WERI-Rb-1 (cell line): ENCODE data around the gene NSUN6.
"Not testable (repeated sequence)": the region's sequence is repeated elsewhere in the genome, so short reads cannot be mapped to it uniquely, and the experiment has no call there.

Experiments
- DNase-seq: peaks from one replicate; pipeline ENCODE4 v3.0.0-alpha.2; 2020
- H3K27ac ChIP-seq: fragments of 250-450 bp; sonication (Bioruptor Pico); 2 replicates; pipeline ENCODE4 v1.5.1; 2020; ENCODE audit warnings: mild to moderate bottlenecking, moderate library complexity
- H3K27me3 ChIP-seq: fragments of 250-450 bp; sonication (Bioruptor Pico); 2 replicates; pipeline ENCODE4 v1.5.1; 2021; ENCODE audit warnings: mild to moderate bottlenecking, low read depth, moderate library complexity; ENCODE audit not compliant: insufficient read depth, severe bottlenecking
- H3K36me3 ChIP-seq: fragments of 250-450 bp; sonication (Bioruptor Pico); 2 replicates; pipeline ENCODE4 v1.5.1; 2020; ENCODE audit warnings: mild to moderate bottlenecking, moderate library complexity
- H3K4me3 ChIP-seq: 2 replicates; pipeline ENCODE4 v1.5.1; 2011; ENCODE audit warnings: low read depth, mild to moderate bottlenecking, control low read depth, low read length
- H3K9me3 ChIP-seq: fragments of 250-450 bp; sonication (Bioruptor Pico); 2 replicates; pipeline ENCODE4 v1.5.1; 2021; ENCODE audit warnings: mild to moderate bottlenecking, moderate library complexity; ENCODE audit not compliant: severe bottlenecking
- TF ChIP-seq, protein P1 (sequence below): IDR thresholded peaks from 2 replicates; pipeline ENCODE4 v1.5.1; 2011; ENCODE audit warnings: low read depth, mild to moderate bottlenecking, control low read depth, inconsistent platforms, low read length

NSUN6 gene

DNA sequence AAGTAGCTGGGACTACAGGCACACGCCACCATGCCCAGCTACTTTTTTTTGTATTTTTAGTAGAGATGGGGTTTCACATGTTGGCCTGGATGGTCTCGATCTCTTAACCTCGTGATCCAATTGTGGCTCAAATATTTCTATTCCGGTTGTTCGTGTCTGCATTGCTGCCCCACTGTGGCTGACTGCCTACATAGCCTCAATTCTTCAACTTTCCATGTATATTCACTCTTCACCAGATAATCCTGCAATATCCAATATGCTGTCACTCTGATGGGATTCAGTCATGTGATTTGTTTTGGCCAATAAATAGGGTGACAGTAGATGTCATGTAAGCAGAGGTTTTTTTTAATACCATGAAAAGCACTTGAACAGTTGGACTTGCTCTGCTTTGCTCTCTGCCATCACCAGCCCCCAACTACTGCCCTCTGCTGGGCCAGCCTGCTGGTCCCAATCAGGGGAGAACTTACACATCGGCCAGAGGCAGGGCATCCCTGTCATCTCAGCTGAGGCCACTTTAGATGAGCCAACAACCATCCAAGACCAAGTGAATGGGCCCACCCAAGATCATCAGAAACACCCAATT, 56.7 kb downstream of the NSUN6 start:
- DNase-seq: peak; percentile 18
- Histone ChIP-seq H3K27me3 (no peaks in the 10 kb centered on the region), H3K4me3 (no peak overlapping the region), H3K27ac (no peak overlapping the region), H3K9me3 (no peaks in the 10 kb centered on the region), H3K36me3 (no peaks in the 10 kb centered on the region)
- TF ChIP-seq, protein P1, sequence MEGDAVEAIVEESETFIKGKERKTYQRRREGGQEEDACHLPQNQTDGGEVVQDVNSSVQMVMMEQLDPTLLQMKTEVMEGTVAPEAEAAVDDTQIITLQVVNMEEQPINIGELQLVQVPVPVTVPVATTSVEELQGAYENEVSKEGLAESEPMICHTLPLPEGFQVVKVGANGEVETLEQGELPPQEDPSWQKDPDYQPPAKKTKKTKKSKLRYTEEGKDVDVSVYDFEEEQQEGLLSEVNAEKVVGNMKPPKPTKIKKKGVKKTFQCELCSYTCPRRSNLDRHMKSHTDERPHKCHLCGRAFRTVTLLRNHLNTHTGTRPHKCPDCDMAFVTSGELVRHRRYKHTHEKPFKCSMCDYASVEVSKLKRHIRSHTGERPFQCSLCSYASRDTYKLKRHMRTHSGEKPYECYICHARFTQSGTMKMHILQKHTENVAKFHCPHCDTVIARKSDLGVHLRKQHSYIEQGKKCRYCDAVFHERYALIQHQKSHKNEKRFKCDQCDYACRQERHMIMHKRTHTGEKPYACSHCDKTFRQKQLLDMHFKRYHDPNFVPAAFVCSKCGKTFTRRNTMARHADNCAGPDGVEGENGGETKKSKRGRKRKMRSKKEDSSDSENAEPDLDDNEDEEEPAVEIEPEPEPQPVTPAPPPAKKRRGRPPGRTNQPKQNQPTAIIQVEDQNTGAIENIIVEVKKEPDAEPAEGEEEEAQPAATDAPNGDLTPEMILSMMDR: peak; percentile 54

DNA sequence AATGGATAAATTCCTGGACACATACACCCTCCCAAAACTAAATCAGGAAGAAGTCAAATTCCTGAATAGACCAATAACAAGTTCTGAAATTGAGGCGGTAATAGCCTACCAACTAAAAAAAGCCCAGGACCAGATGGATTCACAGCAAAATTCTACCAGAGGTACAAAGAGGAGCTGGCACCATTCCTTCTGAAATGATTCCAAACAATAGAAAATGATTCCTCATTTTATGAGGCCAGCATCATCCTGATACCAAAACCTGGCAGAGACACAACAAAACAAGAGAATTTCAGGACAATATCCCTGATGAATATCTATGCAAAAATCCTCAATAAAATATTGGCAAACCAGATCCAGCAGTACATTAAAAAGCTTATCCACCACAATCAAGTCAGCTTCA, 60.2 kb downstream of the NSUN6 start:
- not testable (repeated sequence) for H3K36me3 ChIP-seq, H3K4me3 ChIP-seq, H3K27me3 ChIP-seq, H3K27ac ChIP-seq, DNase-seq, H3K9me3 ChIP-seq

DNA sequence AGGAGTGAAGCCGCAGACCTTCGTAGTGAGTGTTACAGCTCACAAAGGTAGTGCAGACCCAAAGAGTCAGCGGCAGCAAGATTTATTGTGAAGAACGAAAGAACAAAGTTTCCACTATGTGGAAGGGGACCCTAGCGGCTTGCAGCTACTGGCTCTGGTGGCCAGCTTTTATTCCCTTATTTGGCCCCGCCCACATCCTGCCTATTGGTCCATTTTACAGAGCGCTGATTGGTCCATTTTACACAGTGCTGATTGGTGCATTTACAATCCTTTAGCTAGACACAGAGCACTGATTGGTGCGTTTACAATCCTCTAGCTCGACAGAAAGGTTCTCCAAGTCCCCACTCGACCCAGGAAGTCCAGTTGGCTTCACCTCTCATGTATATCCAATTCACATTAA, 64.8 kb downstream of the NSUN6 start:
- H3K27ac ChIP-seq, DNase-seq, H3K4me3 ChIP-seq, H3K27me3 ChIP-seq, H3K36me3 ChIP-seq, H3K9me3 ChIP-seq: not testable (repeated sequence)

DNA sequence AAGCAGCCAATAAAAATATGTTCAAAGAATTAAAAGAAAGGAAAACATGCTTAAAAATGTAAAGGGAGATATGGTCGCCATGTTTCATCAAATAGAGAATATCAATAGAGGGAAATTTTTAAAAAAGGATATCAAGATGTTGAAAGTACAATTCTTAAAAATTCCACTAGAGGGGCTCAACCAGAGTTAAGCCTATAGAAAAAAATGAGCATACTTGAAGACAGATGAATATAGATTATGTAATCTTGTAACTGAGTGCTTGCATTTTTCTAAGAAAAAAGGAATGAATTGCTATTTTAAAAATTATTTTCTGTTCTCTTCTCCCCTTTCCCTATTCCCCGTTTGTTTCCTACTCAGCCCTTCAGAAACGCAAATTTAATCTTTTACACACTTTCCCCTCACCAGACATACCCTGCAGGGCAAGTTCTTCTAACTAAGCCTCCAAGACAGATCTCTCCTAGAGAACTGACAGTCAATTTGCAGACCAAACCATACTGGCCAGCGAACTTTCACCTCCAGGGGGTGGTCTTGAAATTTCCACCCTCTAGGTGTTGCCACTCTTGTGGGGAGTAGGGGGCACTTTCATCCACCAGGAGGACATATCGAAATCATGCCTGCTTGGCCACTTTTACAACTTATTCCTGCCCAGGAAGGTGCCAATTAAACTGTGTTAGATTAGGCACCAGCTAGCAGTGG, 67.7 kb downstream of the NSUN6 start:
- Histone ChIP-seq H3K4me3 (no peak overlapping the region), H3K9me3 (no peaks in the 10 kb centered on the region), H3K27ac (no peak overlapping the region), H3K27me3 (no peaks in the 10 kb centered on the region), H3K36me3 (no peaks in the 10 kb centered on the region)
- TF ChIP-seq, protein P1: no peak
- no peak for DNase-seq

DNA sequence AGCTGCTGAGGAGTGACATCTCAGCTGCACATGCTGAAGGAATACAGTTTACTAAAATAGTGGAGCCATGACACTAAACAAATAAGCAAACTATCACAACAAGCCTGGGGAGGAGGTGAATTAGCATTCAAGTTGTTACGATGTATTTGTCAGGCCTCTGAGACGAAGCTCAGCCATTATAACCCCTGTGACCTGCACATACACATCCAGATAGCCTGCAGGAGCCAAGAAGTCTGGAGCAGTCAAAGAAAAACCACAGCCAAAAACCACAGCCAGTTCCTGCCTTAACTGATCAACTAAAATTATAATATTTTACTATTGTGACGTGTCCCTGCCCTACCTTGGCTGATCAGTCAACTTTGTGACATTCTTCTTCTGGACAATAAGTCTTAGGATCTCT, 68.6 kb downstream of the NSUN6 start:
- TF ChIP-seq, protein P1: no peak
- Histone ChIP-seq H3K9me3 (no peaks in the 10 kb centered on the region), H3K36me3 (no peaks in the 10 kb centered on the region), H3K4me3 (no peak overlapping the region), H3K27ac (no peak overlapping the region), H3K27me3 (no peaks in the 10 kb centered on the region)
- DNase-seq: no peak

DNA sequence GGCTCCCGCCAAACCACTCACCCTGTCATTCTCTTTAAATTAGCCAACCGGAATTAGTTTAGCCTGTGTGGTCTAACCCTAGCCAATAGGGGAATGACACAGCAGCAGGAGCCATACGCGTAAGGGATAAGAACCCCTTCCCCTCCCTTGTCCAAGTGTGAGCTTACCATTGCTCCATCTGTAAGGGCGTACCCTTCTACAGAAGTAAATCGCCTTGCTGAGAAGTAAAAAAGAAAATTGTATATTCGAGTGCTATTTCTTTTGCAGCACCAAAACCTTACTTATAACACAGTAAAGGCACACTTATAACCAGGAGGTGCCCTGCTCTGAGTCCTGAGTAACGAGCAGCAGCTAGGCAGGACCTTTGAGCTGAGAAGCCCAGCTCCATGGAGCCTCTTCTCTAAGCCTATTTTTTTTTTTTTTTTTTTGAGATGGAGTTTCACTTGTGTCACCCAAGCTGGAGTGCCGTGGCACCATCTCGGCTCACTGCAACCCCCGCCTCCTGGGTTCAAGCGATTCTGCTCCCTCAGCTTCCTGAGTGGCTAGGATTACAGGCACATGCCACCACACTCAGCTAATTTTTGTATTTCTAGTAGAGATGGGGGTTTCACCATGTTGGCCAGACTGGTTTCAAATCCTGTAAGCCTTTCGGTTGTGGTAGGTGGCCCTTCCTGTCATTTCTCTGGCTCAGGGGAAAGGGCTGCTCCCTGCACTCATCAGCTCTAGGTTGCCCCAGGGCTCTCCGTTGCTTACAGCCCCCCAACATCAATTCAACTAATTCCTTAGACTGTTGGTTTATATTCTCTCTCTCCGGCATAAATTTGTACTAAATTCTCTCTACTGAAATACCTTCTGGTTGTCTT, 73.3 kb downstream of the NSUN6 start:
- H3K27me3 ChIP-seq: no peaks in the 10 kb centered on the region
- H3K36me3 ChIP-seq: no peaks in the 10 kb centered on the region
- no peak overlapping the region for H3K4me3 ChIP-seq
- DNase-seq: no peak
- no peaks in the 10 kb centered on the region for H3K9me3 ChIP-seq
- no peak overlapping the region for H3K27ac ChIP-seq
- TF ChIP-seq, protein P1: no peak
